HEK293T (cell line): ENCODE measurements around the gene CDC123.

Experiments used
- BHLHE40 ChIP-seq: fragments of 450-650 bp; IDR thresholded peaks from 2 replicates; pipeline ENCODE4 v1.6.1; 2016; ENCODE audit warnings: mild to moderate bottlenecking, moderate library complexity, borderline replicate concordance
- FOXA1 ChIP-seq: fragments of 450-650 bp; IDR thresholded peaks from 2 replicates; pipeline ENCODE4 v1.6.1; 2016; ENCODE audit warnings: mild to moderate bottlenecking
- FOXK2 ChIP-seq: fragments of 450-650 bp; IDR thresholded peaks from 2 replicates; pipeline ENCODE4 v1.6.1; 2016; ENCODE audit warnings: mild to moderate bottlenecking
- FOXM1 ChIP-seq: fragments of 450-650 bp; IDR thresholded peaks from 2 replicates; pipeline ENCODE4 v1.6.1; 2017; ENCODE audit warnings: mild to moderate bottlenecking, borderline replicate concordance
- NFRKB ChIP-seq: fragments of 450-650 bp; IDR thresholded peaks from 2 replicates; pipeline ENCODE4 v1.6.1; 2016; ENCODE audit warnings: mild to moderate bottlenecking, moderate library complexity
- ZNF384 ChIP-seq: fragments of 450-650 bp; IDR thresholded peaks from 2 replicates; pipeline ENCODE4 v1.6.1; 2016
- TF ChIP-seq, protein P1 (sequence below): fragments of 450-650 bp; IDR thresholded peaks from 2 replicates; pipeline ENCODE4 v1.6.1; 2016

DNA sequence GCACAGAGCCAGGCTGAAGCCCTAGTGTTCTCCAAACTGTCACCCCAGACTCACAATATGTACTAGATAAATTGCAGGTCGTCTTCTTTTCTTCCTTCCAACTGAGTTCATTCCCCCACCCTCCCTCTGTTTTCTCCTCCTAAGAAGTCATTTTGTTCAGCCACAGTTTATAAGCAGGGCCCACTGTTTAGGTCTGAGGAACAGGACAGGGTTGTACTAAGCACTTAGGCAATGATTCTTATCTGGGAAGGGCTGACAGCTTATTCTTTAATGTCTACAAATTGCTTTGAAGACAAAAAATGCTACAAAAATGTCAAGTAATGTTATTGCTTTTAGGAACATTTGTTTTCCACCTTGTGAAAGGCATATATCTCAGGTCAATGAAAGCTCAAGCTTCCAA is 59.1 kb downstream of the CDC123 start:
- no peak for TF ChIP-seq FOXK2
- no peak for TF ChIP-seq FOXM1
- TF ChIP-seq, protein P1, sequence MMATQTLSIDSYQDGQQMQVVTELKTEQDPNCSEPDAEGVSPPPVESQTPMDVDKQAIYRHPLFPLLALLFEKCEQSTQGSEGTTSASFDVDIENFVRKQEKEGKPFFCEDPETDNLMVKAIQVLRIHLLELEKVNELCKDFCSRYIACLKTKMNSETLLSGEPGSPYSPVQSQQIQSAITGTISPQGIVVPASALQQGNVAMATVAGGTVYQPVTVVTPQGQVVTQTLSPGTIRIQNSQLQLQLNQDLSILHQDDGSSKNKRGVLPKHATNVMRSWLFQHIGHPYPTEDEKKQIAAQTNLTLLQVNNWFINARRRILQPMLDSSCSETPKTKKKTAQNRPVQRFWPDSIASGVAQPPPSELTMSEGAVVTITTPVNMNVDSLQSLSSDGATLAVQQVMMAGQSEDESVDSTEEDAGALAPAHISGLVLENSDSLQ = no peak
- no peak for TF ChIP-seq BHLHE40
- no peak for TF ChIP-seq NFRKB
- no peak for TF ChIP-seq ZNF384
- no peak for TF ChIP-seq FOXA1
